Parathyroid adenoma (tissue), 2 donors: Measurements from ENCODE around the gene OR2AT4.

ENCODE experiments used
- H2AFZ ChIP-seq: fragments of 300-600 bp; sonication (generic); one replicate; pipeline ENCODE4 v1.7.0; 2017; ENCODE audit warnings: antibody characterized with exemption, mild to moderate bottlenecking
- H3K27ac ChIP-seq: fragments of 300-600 bp; sonication (generic); one replicate; pipeline ENCODE4 v1.7.0; 2017
- H3K27me3 ChIP-seq: fragments of 300-600 bp; sonication (generic); one replicate; pipeline ENCODE4 v1.7.0; 2017; ENCODE audit warnings: low read length; ENCODE audit not compliant: control insufficient read depth, insufficient read depth
- H3K36me3 ChIP-seq: fragments of 300-600 bp; sonication (generic); one replicate; pipeline ENCODE4 v1.7.0; 2017; ENCODE audit warnings: low read length; ENCODE audit not compliant: control insufficient read depth, insufficient read depth
- H3K4me1 ChIP-seq: fragments of 300-600 bp; sonication (generic); one replicate; pipeline ENCODE4 v1.7.0; 2017; ENCODE audit warnings: control low read depth
- H3K4me2 ChIP-seq: fragments of 300-600 bp; sonication (generic); one replicate; pipeline ENCODE4 v1.7.0; 2017; ENCODE audit warnings: low read length
- H3K4me3 ChIP-seq: fragments of 300-600 bp; sonication (generic); one replicate; pipeline ENCODE4 v1.7.0; 2017; ENCODE audit warnings: low read depth, low read length
- H3K79me2 ChIP-seq: fragments of 300-600 bp; sonication (generic); one replicate; pipeline ENCODE4 v1.7.0; 2017; ENCODE audit warnings: control low read depth
- H3K9ac ChIP-seq: fragments of 300-600 bp; sonication (generic); one replicate; pipeline ENCODE4 v1.7.0; 2017; ENCODE audit warnings: mild to moderate bottlenecking
- H3K9me3 ChIP-seq: fragments of 300-600 bp; sonication (generic); one replicate; pipeline ENCODE4 v1.7.0; 2017; ENCODE audit warnings: low read length; ENCODE audit not compliant: control insufficient read depth
- CTCF ChIP-seq: fragments of 300-600 bp; sonication (generic); IDR thresholded peaks from one replicate; pipeline ENCODE4 v1.7.0; 2017; ENCODE audit warnings: antibody characterized with exemption, mild to moderate bottlenecking
- donor health status: primary hyperparathyroidism.

The OR2AT4 gene

DNA sequence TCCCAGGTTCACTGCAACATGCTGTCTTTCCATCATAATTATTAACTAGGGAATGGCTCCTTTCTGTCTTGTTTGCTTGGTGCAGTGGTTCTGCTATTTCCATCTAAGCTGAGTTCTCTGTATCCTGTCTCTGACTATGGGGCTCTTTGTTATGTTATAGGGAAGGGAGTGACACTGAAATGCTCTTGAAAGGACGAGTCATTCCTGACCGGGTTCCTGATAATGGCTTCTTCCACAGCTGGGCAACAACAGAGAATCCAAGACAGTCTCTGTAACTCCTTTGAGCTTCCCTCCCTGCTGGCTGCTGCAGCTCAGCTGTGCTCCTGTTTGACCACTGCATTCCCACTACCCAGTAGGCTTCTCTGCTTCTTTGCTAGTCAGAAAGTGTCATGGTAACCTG, 24.1 kb downstream of the OR2AT4 start:
- H3K27ac ChIP-seq, result no peak overlapping the region
- no peak for TF ChIP-seq CTCF
- H3K27me3 ChIP-seq, result no peaks in the 10 kb centered on the region
- no peak overlapping the region for H3K4me3 ChIP-seq
- no peaks in the 10 kb centered on the region for H3K9me3 ChIP-seq
- no peaks in the 10 kb centered on the region for H3K4me1 ChIP-seq
- H2AFZ ChIP-seq, result no peak overlapping the region
- H3K79me2 ChIP-seq, result no peaks in the 10 kb centered on the region
- no peaks in the 10 kb centered on the region for H3K36me3 ChIP-seq
- no peak overlapping the region for H3K4me2 ChIP-seq
- H3K9ac ChIP-seq, result no peak overlapping the region

- H3K4me2 ChIP-seq, result no peak overlapping the region
- no peak overlapping the region for H3K4me3 ChIP-seq
- TF ChIP-seq CTCF, result no peak
Measured at GRCh38 chr11:75069473-75069872, 27.2 kb downstream of the OR2AT4 start.

DNA sequence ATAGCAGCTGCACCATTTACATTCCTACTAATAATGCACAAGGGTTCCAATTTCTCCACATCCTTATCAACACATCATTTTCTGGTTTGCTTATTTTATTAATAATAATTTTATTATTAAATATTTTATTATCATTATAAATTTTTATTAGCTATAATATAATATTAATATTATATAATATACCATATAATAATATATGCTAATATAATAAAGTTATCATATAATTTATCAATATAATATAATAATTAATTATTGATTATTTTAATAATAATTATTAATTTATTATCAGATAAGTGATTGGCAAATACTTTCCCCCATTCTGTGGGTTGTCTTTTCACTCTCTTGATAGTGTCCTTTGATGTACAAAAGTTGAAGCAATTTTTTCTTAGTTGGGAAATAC, 27.7 kb downstream of the OR2AT4 start:
- Histone ChIP-seq H3K9me3 (no peaks in the 10 kb centered on the region), H3K9ac (no peak overlapping the region), H3K4me1 (no peaks in the 10 kb centered on the region), H3K4me3 (no peak overlapping the region), H3K27ac (no peak overlapping the region), H3K36me3 (no peaks in the 10 kb centered on the region), H3K27me3 (no peaks in the 10 kb centered on the region), H2AFZ (no peak overlapping the region), H3K4me2 (no peak overlapping the region), H3K79me2 (no peaks in the 10 kb centered on the region)
- TF ChIP-seq CTCF, result no peak

More at GRCh38 chr11:75069473-75069872, 27.2 kb downstream of the OR2AT4 start:
- Histone ChIP-seq H3K27me3 (no peaks in the 10 kb centered on the region), H2AFZ (no peak overlapping the region), H3K9me3 (no peaks in the 10 kb centered on the region), H3K27ac (no peak overlapping the region), H3K36me3 (no peaks in the 10 kb centered on the region), H3K9ac (no peak overlapping the region), H3K79me2 (no peaks in the 10 kb centered on the region), H3K4me1 (no peaks in the 10 kb centered on the region)

DNA sequence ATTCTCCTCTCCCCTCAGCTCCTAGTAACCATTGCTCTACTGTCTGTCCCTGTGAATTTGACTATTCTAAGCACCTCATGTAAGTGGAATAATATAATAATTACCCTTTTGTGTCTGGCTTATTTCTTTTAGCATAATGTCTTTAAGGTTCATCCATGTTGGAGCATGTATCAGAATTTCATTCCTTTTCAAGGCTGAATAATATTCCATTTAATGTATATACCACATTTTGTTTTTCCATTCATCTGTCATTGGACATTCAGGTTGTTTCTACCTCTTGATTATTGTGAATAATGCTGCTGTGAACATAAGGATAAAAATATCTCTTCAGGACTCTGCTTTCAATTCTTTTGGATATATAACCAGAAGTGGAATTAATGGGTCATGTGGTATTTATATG, 28.1 kb downstream of the OR2AT4 start:
- no peak overlapping the region for H2AFZ ChIP-seq
- H3K9ac ChIP-seq, result no peak overlapping the region
- H3K27me3 ChIP-seq, result no peaks in the 10 kb centered on the region
- H3K4me3 ChIP-seq, result no peak overlapping the region
- H3K9me3 ChIP-seq, result no peaks in the 10 kb centered on the region
- no peaks in the 10 kb centered on the region for H3K36me3 ChIP-seq
- H3K79me2 ChIP-seq, result no peaks in the 10 kb centered on the region
- no peak overlapping the region for H3K27ac ChIP-seq
- no peak overlapping the region for H3K4me2 ChIP-seq
- H3K4me1 ChIP-seq, result no peaks in the 10 kb centered on the region
- no peak for TF ChIP-seq CTCF

DNA sequence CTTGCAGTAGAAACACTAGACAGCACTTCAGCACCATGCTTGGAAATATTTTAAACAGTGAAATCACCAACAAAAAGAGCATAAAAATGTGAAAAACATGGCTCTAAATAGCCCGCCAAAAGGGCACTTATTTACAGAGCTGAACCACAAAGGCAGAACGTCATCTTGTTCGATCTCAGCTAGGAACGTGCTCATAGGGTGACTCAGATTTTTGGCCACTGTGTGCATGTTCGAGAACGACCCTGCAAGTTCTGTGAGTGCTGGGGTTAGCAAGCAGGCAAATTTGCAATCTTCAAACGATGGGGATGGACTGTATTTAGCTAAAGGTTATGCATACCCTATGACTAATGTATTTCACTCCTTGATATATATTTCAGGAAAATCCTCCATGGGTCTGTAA, 30.6 kb downstream of the OR2AT4 start:
- H3K36me3 ChIP-seq, result no peaks in the 10 kb centered on the region
- H3K27me3 ChIP-seq, result no peaks in the 10 kb centered on the region
- no peaks in the 10 kb centered on the region for H3K9me3 ChIP-seq
- no peak for TF ChIP-seq CTCF
- no peak overlapping the region for H3K27ac ChIP-seq
- no peak overlapping the region for H2AFZ ChIP-seq
- H3K79me2 ChIP-seq, result no peaks in the 10 kb centered on the region
- H3K4me2 ChIP-seq, result no peak overlapping the region
- no peak overlapping the region for H3K9ac ChIP-seq
- H3K4me3 ChIP-seq, result no peak overlapping the region
- no peaks in the 10 kb centered on the region for H3K4me1 ChIP-seq
